Mucosa of descending colon (tissue), 3 donors: ENCODE results near the gene CLOCK. TPM values are rescaled to one million over a fixed set of nuclear protein-coding genes. Genes with fewer than 3 reads are reported as not detected.

ENCODE experiments used
- ATAC-seq: fragments of 200-7000 bp; cut with Tn5 transposase; one replicate; pipeline ENCODE4 v1.9.1; 2020; ENCODE audit warnings: mild to moderate bottlenecking, moderate library complexity
- DNase-seq, 3 donors: peaks; one replicate each; pipeline ENCODE4 v3.0.0-alpha.2; 2020
- H3K36me3 ChIP-seq: fragments of 200-600 bp; one replicate; pipeline ENCODE4 v1.8.0; 2021; ENCODE audit warnings: low read depth, mild to moderate bottlenecking
- H3K4me1 ChIP-seq: fragments of 200-600 bp; one replicate; pipeline ENCODE4 v1.8.0; 2021; ENCODE audit warnings: low read depth, mild to moderate bottlenecking
- H3K4me3 ChIP-seq: fragments of 200-600 bp; one replicate; pipeline ENCODE4 v1.8.0; 2021; ENCODE audit warnings: mild to moderate bottlenecking
- H3K9me3 ChIP-seq: fragments of 200-600 bp; one replicate; pipeline ENCODE4 v1.8.0; 2021; ENCODE audit warnings: mild to moderate bottlenecking
- CTCF ChIP-seq: fragments of 200-600 bp; IDR thresholded peaks from one replicate; pipeline ENCODE4 v1.8.0; 2022; ENCODE audit warnings: antibody characterized with exemption, mild to moderate bottlenecking
- intact Hi-C, 2 donors: fragments of 100-400 bp; cut with DNase I in 1 of 2; cut with micrococcal nuclease in 1 of 2; formaldehyde crosslinking; loops; one replicate each; pipeline versions ENCODE4 v1.11.0 to v1.11.1; 2022; cut with DNase I, micrococcal nuclease
- total RNA-seq, 3 donors: library from RNA; stranded (reverse); fragmentation: NEBNext Ultra II Directional in 2 of 3; extraction: Animal tissue kit (Norgen Biotek cat#: 25700) in 2 of 3; gene quantifications; one replicate each; pipeline versions ENCODE4 v1.2.1 to v1.2.4, GENCODE V29; 2021 to 2023
- donor health status: DM: no; HTN: no; CAD: no; lungs with moderate emphysema.
- donor health status: DM: no; HTN: no; CAD: no.
- donor health status: DM: no; HTN: yes; CAD: no.

The CLOCK gene
- total RNA-seq, 3 donors from 2014 or later, result 17.4 to 33.1 (median 25.3) TPM

- intact Hi-C loops, result no loop called here
- H3K4me3 ChIP-seq, result no peak overlapping the region
- H3K4me1 ChIP-seq, result no peaks in the 10 kb centered on the region
- H3K9me3 ChIP-seq, result peaks cover 15% of the 10 kb centered on the region
- H3K36me3 ChIP-seq, result no peaks in the 10 kb centered on the region
- DNase-seq, result no peak
- no peak for TF ChIP-seq CTCF
- ATAC-seq, result no peak
These were observed 28.8 kb upstream of the CLOCK start for GRCh38 chr4:55575513-55575912.

- H3K9me3 ChIP-seq, result peaks cover 15% of the 10 kb centered on the region
- no peak overlapping the region for H3K4me3 ChIP-seq
- DNase-seq (no peak), ATAC-seq (no peak)
- no peaks in the 10 kb centered on the region for H3K36me3 ChIP-seq
- TF ChIP-seq CTCF, result no peak
- no peaks in the 10 kb centered on the region for H3K4me1 ChIP-seq
- intact Hi-C loops, result no loop called here
These were observed 27.5 kb upstream of the CLOCK start for GRCh38 chr4:55574252-55574651.

DNA sequence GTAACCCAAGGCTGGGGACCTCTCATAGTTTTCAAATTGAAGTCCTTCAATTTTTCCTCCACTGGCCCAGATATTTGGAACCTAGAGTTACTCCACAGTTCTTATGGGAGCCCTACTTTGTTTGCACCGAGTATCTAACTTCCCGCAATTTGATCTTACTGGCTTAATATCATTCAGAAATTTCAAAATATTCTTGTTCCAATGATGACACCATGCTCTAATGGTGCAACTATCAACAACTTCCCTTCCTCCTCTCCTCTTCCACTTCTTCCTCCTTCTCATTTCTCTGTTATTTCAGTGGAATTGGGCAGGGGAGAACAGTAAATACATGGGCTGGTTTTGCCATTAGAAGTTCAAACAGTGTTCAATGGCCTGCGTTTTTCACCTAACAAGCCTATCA, 25.1 kb upstream of the CLOCK start:
- no peak for ATAC-seq
- Histone ChIP-seq H3K9me3 (peaks cover 15% of the 10 kb centered on the region), H3K4me3 (no peak overlapping the region), H3K36me3 (no peaks in the 10 kb centered on the region), H3K4me1 (no peaks in the 10 kb centered on the region)
- DNase-seq, result no peak
- TF ChIP-seq CTCF, result no peak
- intact Hi-C loops, result no loop called here

- Histone ChIP-seq H3K4me3 (no peak overlapping the region), H3K9me3 (no peaks in the 10 kb centered on the region), H3K36me3 (no peaks in the 10 kb centered on the region), H3K4me1 (no peaks in the 10 kb centered on the region)
- DNase-seq (no peak), ATAC-seq (no peak)
- no peak for TF ChIP-seq CTCF
- intact Hi-C loops, result no loop called here
These were observed 22.3 kb upstream of the CLOCK start for GRCh38 chr4:55568905-55569504.

- ATAC-seq (no peak), DNase-seq (no peak)
- no peaks in the 10 kb centered on the region for H3K36me3 ChIP-seq
- no peak for TF ChIP-seq CTCF
- intact Hi-C loops, result no loop called here
- H3K4me1 ChIP-seq, result no peaks in the 10 kb centered on the region
- H3K9me3 ChIP-seq, result no peaks in the 10 kb centered on the region
- no peak overlapping the region for H3K4me3 ChIP-seq
These were observed 15.2 kb upstream of the CLOCK start for GRCh38 chr4:55561889-55562288.

DNA sequence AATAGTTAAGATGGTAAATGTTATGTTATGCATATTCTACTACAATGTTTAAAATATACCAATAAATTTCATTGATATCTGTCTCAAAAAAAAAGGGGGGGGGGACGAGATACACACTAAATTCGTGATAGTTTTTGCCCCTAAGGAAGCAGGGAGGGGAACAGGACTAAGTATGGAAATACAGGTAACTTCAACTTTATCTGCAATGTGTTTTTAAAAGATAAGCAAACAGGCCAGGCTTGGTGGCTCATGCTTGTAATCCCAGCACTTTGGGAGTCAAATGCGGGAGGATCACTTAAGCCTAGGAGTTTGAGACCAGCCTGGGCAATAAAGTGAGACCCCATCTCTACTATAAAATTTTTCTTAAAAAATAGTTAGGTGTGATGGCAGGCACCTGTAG, 13.4 kb upstream of the CLOCK start:
- ATAC-seq, result no peak
- Histone ChIP-seq H3K9me3 (no peaks in the 10 kb centered on the region), H3K36me3 (no peaks in the 10 kb centered on the region), H3K4me3 (no peak overlapping the region), H3K4me1 (no peaks in the 10 kb centered on the region)
- DNase-seq, result no peak
- intact Hi-C loops, result no loop called here
- TF ChIP-seq CTCF, result no peak
